DOHH2 (cell line): ENCODE measurements around the gene ALG1.

ENCODE experiments used
- H3F3A ChIP-seq: fragments of 200-600 bp; sonication (generic), shearing (Covaris generic); 2 replicates; pipeline ENCODE4 v1.6.0; 2016; ENCODE audit warnings: antibody characterized with exemption, mild to moderate bottlenecking; ENCODE audit not compliant: control insufficient read depth, insufficient read depth
- H3K27ac ChIP-seq: fragments of 200-600 bp; sonication (generic); 2 replicates; pipeline ENCODE4 v1.5.1; 2014; ENCODE audit warnings: low read depth, mild to moderate bottlenecking, low read length, moderate library complexity
- H3K27me3 ChIP-seq: fragments of 200-600 bp; sonication (generic); 2 replicates; pipeline ENCODE4 v1.6.1; 2014; ENCODE audit warnings: mild to moderate bottlenecking, low read length, mixed read lengths; ENCODE audit not compliant: control insufficient read depth
- H3K36me3 ChIP-seq: fragments of 200-600 bp; sonication (generic); 2 replicates; pipeline ENCODE4 v1.6.1; 2014; ENCODE audit warnings: mild to moderate bottlenecking, low read length, moderate library complexity, mixed read lengths; ENCODE audit not compliant: control insufficient read depth
- H3K4me1 ChIP-seq: fragments of 200-600 bp; sonication (generic); 2 replicates; pipeline ENCODE4 v1.6.1; 2014; ENCODE audit warnings: mild to moderate bottlenecking, low read length, mixed read lengths; ENCODE audit not compliant: control insufficient read depth
- H3K4me2 ChIP-seq: fragments of 200-600 bp; sonication (generic); 2 replicates; pipeline ENCODE4 v1.6.0; 2014; ENCODE audit warnings: mild to moderate bottlenecking, low read length, moderate library complexity
- H3K4me3 ChIP-seq: fragments of 200-600 bp; sonication (generic); 2 replicates; pipeline ENCODE4 v1.5.1; 2014; ENCODE audit warnings: mild to moderate bottlenecking, low read length, mixed read lengths
- H3K79me2 ChIP-seq: fragments of 200-600 bp; sonication (generic); 2 replicates; pipeline ENCODE4 v1.6.1; 2014; ENCODE audit warnings: mild to moderate bottlenecking, low read length, mixed read lengths; ENCODE audit not compliant: control insufficient read depth
- H3K9me2 ChIP-seq: fragments of 200-600 bp; sonication (generic); replicated peaks from 2 replicates; pipeline ENCODE4 v1.6.1; 2014; ENCODE audit warnings: mild to moderate bottlenecking, low read length, mixed read lengths; ENCODE audit not compliant: control insufficient read depth
- H3K9me3 ChIP-seq: fragments of 200-600 bp; sonication (generic); 2 replicates; pipeline ENCODE4 v1.6.1; 2014; ENCODE audit warnings: antibody characterized with exemption, low read length, mixed read lengths; ENCODE audit not compliant: control insufficient read depth, insufficient read depth
- H4K20me1 ChIP-seq: fragments of 200-600 bp; sonication (generic); 2 replicates; pipeline ENCODE4 v1.6.0; 2014; ENCODE audit warnings: low read depth, mild to moderate bottlenecking, antibody characterized with exemption, low read length, moderate library complexity; ENCODE audit not compliant: control insufficient read depth, insufficient read depth
- EZH2phosphoT487 ChIP-seq: fragments of 200-600 bp; sonication (generic); IDR thresholded peaks from 2 replicates; pipeline ENCODE4 v1.6.1; 2017; ENCODE audit warnings: borderline replicate concordance, mild to moderate bottlenecking, antibody characterized with exemption, low read length, moderate library complexity, mixed read lengths
- TF ChIP-seq, protein P1 (sequence below): fragments of 200-600 bp; sonication (generic); IDR thresholded peaks from one replicate; pipeline ENCODE4 v1.5.1; 2014; ENCODE audit warnings: antibody characterized with exemption, mild to moderate bottlenecking, low read depth, low read length; ENCODE audit not compliant: poor library complexity, severe bottlenecking

The ALG1 gene

GRCh38 chr16:5045499-5046115, 26.0 kb upstream of the ALG1 start:
- Histone ChIP-seq H4K20me1 (no peaks in the 10 kb centered on the region), H3K4me1 (no peaks in the 10 kb centered on the region), H3K79me2 (no peaks in the 10 kb centered on the region), H3K27me3 (peaks cover 18% of the 10 kb centered on the region), H3K4me2 (no peak overlapping the region), H3K27ac (no peak overlapping the region), H3K9me3 (no peaks in the 10 kb centered on the region), H3K9me2 (no peaks in the 10 kb centered on the region), H3F3A (no peaks in the 10 kb centered on the region), H3K36me3 (no peaks in the 10 kb centered on the region), H3K4me3 (no peak overlapping the region)
- no peak for TF ChIP-seq EZH2phosphoT487
- TF ChIP-seq, protein P1, sequence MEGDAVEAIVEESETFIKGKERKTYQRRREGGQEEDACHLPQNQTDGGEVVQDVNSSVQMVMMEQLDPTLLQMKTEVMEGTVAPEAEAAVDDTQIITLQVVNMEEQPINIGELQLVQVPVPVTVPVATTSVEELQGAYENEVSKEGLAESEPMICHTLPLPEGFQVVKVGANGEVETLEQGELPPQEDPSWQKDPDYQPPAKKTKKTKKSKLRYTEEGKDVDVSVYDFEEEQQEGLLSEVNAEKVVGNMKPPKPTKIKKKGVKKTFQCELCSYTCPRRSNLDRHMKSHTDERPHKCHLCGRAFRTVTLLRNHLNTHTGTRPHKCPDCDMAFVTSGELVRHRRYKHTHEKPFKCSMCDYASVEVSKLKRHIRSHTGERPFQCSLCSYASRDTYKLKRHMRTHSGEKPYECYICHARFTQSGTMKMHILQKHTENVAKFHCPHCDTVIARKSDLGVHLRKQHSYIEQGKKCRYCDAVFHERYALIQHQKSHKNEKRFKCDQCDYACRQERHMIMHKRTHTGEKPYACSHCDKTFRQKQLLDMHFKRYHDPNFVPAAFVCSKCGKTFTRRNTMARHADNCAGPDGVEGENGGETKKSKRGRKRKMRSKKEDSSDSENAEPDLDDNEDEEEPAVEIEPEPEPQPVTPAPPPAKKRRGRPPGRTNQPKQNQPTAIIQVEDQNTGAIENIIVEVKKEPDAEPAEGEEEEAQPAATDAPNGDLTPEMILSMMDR, result no peak

- Histone ChIP-seq H3K27me3 (peaks cover 14% of the 10 kb centered on the region; the same call in 1 of the 2 replicates), H4K20me1 (no peaks in the 10 kb centered on the region), H3K4me3 (no peak overlapping the region), H3K9me3 (no peaks in the 10 kb centered on the region), H3K36me3 (no peaks in the 10 kb centered on the region), H3K27ac (no peak overlapping the region), H3K4me2 (no peak overlapping the region), H3K9me2 (no peaks in the 10 kb centered on the region), H3K79me2 (no peaks in the 10 kb centered on the region), H3F3A (no peaks in the 10 kb centered on the region), H3K4me1 (no peaks in the 10 kb centered on the region)
- TF ChIP-seq, protein P1, result no peak
- TF ChIP-seq EZH2phosphoT487, result no peak
Measured at GRCh38 chr16:5046914-5047313, 24.7 kb upstream of the ALG1 start.

DNA sequence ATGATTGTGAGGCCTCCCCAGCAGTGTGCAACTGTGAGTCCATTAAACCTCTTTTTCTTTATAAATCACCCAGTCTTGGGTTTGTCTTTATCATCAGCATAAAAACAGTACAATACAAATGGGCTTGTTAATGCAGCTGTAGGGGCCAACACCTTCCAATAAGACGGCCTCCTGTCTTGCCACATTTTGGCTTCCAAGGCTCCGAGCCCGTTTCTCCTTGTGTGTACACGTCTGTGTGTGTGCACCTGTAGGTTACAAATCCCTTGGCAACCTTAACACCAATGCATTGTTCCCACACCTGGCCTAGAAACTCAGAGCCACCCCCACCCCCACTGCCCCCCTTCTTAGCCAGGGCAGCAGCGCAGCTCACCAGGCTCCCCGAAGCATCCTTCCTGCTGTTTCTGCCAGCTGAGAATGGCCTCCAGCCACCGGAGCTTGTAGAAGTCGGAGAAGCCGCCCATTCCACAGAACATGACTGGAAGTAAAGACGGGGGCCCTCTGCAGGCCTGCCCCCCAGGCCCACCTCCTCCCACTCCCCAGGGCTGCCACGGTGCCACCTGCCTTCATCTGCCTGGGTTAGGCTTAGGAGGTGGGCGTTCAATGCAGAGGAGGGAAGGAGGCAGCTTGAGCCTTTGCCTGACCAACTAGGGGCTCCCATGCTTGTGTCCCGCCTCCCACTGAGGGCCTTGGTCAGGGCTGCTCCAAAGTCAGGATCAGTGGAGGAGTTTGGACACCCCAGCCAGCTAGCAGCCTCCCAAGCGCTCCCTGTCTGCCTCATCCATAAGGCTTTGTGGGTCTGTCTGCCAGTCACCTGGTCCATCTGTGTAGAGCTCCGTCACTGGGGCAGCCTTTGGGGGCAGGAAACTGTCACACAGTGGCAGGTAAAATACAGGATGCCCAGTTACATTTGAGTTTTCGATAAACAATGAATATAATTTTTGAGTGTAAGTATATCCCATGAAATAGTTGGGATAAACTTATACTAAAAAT, 16.5 kb upstream of the ALG1 start:
- no peak overlapping the region for H3K4me2 ChIP-seq
- no peaks in the 10 kb centered on the region for H3K4me1 ChIP-seq
- H3K79me2 ChIP-seq, result no peaks in the 10 kb centered on the region
- H3F3A ChIP-seq, result no peaks in the 10 kb centered on the region
- H3K9me3 ChIP-seq, result no peaks in the 10 kb centered on the region
- peaks cover 2% of the 10 kb centered on the region; the same call in 1 of the 2 replicates for H3K27me3 ChIP-seq
- H3K4me3 ChIP-seq, result no peak overlapping the region
- no peaks in the 10 kb centered on the region for H3K36me3 ChIP-seq
- H3K9me2 ChIP-seq, result no peaks in the 10 kb centered on the region
- H3K27ac ChIP-seq, result no peak overlapping the region
- TF ChIP-seq, protein P1, result no peak
- H4K20me1 ChIP-seq, result no peaks in the 10 kb centered on the region
